H1 (cell line): ENCODE data around the gene DDX31. TPM values are rescaled to one million over a fixed set of nuclear protein-coding genes. Genes with fewer than 3 reads are reported as not detected.

Experiments
- RBBP5 ChIP-seq: IDR thresholded peaks from 2 replicates; pipeline ENCODE4 v1.7.1; 2012; ENCODE audit warnings: low read depth, mild to moderate bottlenecking, inconsistent platforms, low read length, moderate library complexity, borderline replicate concordance
- polyA plus RNA-seq, 7 experiments: library from polyadenylated mRNA; depleted of rRNA in 3 of 7; stranded (reverse) in 5 of 7; unstranded in 2 of 7; fragments of >200 nt in 5 of 7; fragments of 200-250 nt in 2 of 7; gene quantifications; 1 replicate in 5 of 7; 2 replicates in 1 of 7; 4 replicates in 1 of 7; pipeline versions ENCODE4 v1.2.1 to v1.2.3, GENCODE V29; 2011 to 2013; ENCODE audit warnings: missing spikeins in 2 of 7, mixed read lengths in 2 of 7
- total RNA-seq: library from RNA; stranded (reverse); fragmentation: NEBNext Ultra II Directional; extraction: Animal tissue kit (Norgen Biotek cat#: 25700); gene quantifications from 2 replicates; pipeline ENCODE4 v1.2.1, GENCODE V29; 2021

DDX31 gene
- total and polyA plus RNA-seq, 2 of the 8 experiments (the other 6 are each of a cell fraction or from before 2014, with no cell fraction given): 9.5 to 23.7 TPM

DNA sequence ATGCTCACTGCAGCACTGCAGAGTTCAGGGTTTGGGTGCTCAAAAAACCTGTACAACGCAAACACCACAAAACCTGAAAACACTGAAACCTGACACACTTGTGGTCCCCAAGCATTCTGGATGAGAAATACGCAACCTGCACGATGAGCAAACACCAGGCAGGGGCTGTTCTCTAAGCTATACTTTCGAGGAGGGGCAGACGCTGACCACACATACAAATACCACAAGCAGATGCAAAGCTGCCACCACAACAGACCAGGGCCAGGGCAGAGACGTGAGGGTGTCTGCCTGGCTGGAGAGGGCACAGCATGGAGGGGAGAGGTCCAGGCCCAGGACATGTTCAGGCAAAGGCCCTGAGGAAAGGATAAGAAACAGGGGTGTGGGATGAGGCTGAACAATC, 64.4 kb downstream of the DDX31 start (continued):
- TF ChIP-seq RBBP5: no peak
